HEK293 (cell line): ENCODE measurements around the gene MCM5.
A peak's percentile ranks its signal among the peaks of the same experiment; 100 is the strongest.

Source experiments
- CTCF ChIA-PET: fragments of 350-600 bp; formaldehyde crosslinking; extraction: SDS; loops from one replicate; lab custom pipeline; 2021; ENCODE audit warnings: antibody characterized with exemption; lab: Yijun Ruan, JAX
- POLR2A ChIA-PET: fragments of 300-600 bp; formaldehyde crosslinking; extraction: SDS; loops from one replicate; lab custom pipeline; 2020; ENCODE audit warnings: antibody characterized with exemption, inconsistent platforms; lab: Yijun Ruan, JAX
- H3K27ac ChIP-seq: fragments of 200-500 bp; sonication (Bioruptor generic); 2 replicates; pipeline ENCODE4 v1.5.1; 2014; ENCODE audit warnings: low read depth, low read length, control low read depth, inconsistent platforms; ENCODE audit errors: extremely low read depth
- H3K36me3 ChIP-seq, 2 experiments: fragments of 200-500 bp in 1 of 2; sonication (Bioruptor generic) in 1 of 2; 1 replicate in 1 of 2; 2 replicates in 1 of 2; pipeline ENCODE4 v1.5.1; 2014 to 2017; ENCODE audit warnings: inconsistent platforms in 2 of 2, low read length in 2 of 2; ENCODE audit not compliant: control insufficient read depth in 2 of 2, insufficient read depth in 1 of 2
- H3K4me1 ChIP-seq: fragments of 200-500 bp; sonication (Bioruptor generic); 2 replicates; pipeline ENCODE4 v1.5.1; 2014; ENCODE audit warnings: mild to moderate bottlenecking, low read length, inconsistent platforms; ENCODE audit not compliant: control insufficient read depth, insufficient read depth
- H3K4me3 ChIP-seq: 2 replicates; pipeline ENCODE4 v1.5.1; 2011; ENCODE audit warnings: low read depth, mild to moderate bottlenecking, control low read depth, low read length, moderate library complexity
- H3K9me3 ChIP-seq: fragments of 200-500 bp; sonication (Bioruptor generic); 2 replicates; pipeline ENCODE4 v1.5.1; 2014; ENCODE audit warnings: low read depth, low read length, inconsistent platforms; ENCODE audit not compliant: control insufficient read depth, insufficient read depth
- EGR2 ChIP-seq: fragments of 450-650 bp; formaldehyde crosslinking; IDR thresholded peaks from 2 replicates; pipeline ENCODE4 v1.5.1; 2016; ENCODE audit warnings: low read depth, missing biosample characterization, missing genetic modification characterization
- GLI4 ChIP-seq: fragments of 450-650 bp; formaldehyde crosslinking; IDR thresholded peaks from 2 replicates; pipeline ENCODE4 v1.5.1; 2016; ENCODE audit warnings: missing biosample characterization, missing genetic modification characterization
- HOXA7 ChIP-seq: sonication (generic); formaldehyde crosslinking; IDR thresholded peaks from 2 replicates; pipeline ENCODE4 v1.8.1; 2022; ENCODE audit warnings: missing genetic modification reagents, borderline replicate concordance
- KLF9 ChIP-seq: fragments of 450-650 bp; formaldehyde crosslinking; IDR thresholded peaks from 2 replicates; pipeline ENCODE4 v1.5.1; 2016; ENCODE audit warnings: missing biosample characterization, missing genetic modification characterization, low read depth
- SCRT1 ChIP-seq: fragments of 450-650 bp; formaldehyde crosslinking; IDR thresholded peaks from 2 replicates; pipeline ENCODE4 v1.5.1; 2016; ENCODE audit warnings: missing biosample characterization, missing genetic modification characterization, borderline replicate concordance
- SCRT2 ChIP-seq: fragments of 450-650 bp; formaldehyde crosslinking; IDR thresholded peaks from 2 replicates; pipeline ENCODE4 v1.5.1; 2016; ENCODE audit warnings: missing biosample characterization, missing genetic modification characterization
- ZBTB21 ChIP-seq: fragments of 450-650 bp; formaldehyde crosslinking; IDR thresholded peaks from 2 replicates; pipeline ENCODE4 v1.5.1; 2017; ENCODE audit warnings: missing biosample characterization, missing genetic modification characterization
- ZFHX2 ChIP-seq: fragments of 450-650 bp; formaldehyde crosslinking; conservative IDR thresholded peaks from 2 replicates; pipeline ENCODE4 v1.5.1; 2016; ENCODE audit warnings: missing biosample characterization, missing genetic modification characterization
- ZNF112 ChIP-seq: fragments of 450-650 bp; formaldehyde crosslinking; IDR thresholded peaks from 2 replicates; pipeline ENCODE4 v1.5.0; 2017; ENCODE audit warnings: missing biosample characterization, missing genetic modification characterization
- ZNF121 ChIP-seq: fragments of 450-650 bp; formaldehyde crosslinking; IDR thresholded peaks from 2 replicates; pipeline ENCODE4 v1.5.1; 2016; ENCODE audit warnings: missing biosample characterization, missing genetic modification characterization
- ZNF140 ChIP-seq: fragments of 450-650 bp; formaldehyde crosslinking; IDR thresholded peaks from 2 replicates; pipeline ENCODE4 v1.5.1; 2016; ENCODE audit warnings: missing biosample characterization, missing genetic modification characterization
- ZNF214 ChIP-seq: fragments of 450-650 bp; formaldehyde crosslinking; IDR thresholded peaks from 2 replicates; pipeline ENCODE4 v1.5.1; 2017; ENCODE audit warnings: missing biosample characterization, mild to moderate bottlenecking, missing genetic modification characterization, borderline replicate concordance
- ZNF223 ChIP-seq: fragments of 450-650 bp; formaldehyde crosslinking; IDR thresholded peaks from 2 replicates; pipeline ENCODE4 v1.5.1; 2016; ENCODE audit warnings: missing biosample characterization, missing genetic modification characterization
- ZNF239 ChIP-seq: fragments of 450-650 bp; formaldehyde crosslinking; IDR thresholded peaks from 2 replicates; pipeline ENCODE4 v1.5.1; 2016; ENCODE audit warnings: missing biosample characterization, missing genetic modification characterization
- ZNF354C ChIP-seq: fragments of 450-650 bp; formaldehyde crosslinking; IDR thresholded peaks from 2 replicates; pipeline ENCODE4 v1.5.1; 2016; ENCODE audit warnings: missing biosample characterization, missing genetic modification characterization, low read depth, borderline replicate concordance
- ZNF433 ChIP-seq: fragments of 450-650 bp; formaldehyde crosslinking; IDR thresholded peaks from 2 replicates; pipeline ENCODE4 v1.5.1; 2016; ENCODE audit warnings: missing biosample characterization, missing genetic modification characterization, low read depth
- ZNF561 ChIP-seq: fragments of 450-650 bp; IDR thresholded peaks from 2 replicates; pipeline ENCODE4 v1.5.1; 2018; ENCODE audit warnings: missing biosample characterization, missing genetic modification characterization, borderline replicate concordance
- ZNF596 ChIP-seq: fragments of 450-650 bp; IDR thresholded peaks from 2 replicates; pipeline ENCODE4 v1.5.0; 2018; ENCODE audit warnings: missing biosample characterization, mild to moderate bottlenecking, missing genetic modification characterization, moderate library complexity
- ZNF600 ChIP-seq: fragments of 450-650 bp; formaldehyde crosslinking; IDR thresholded peaks from 2 replicates; pipeline ENCODE4 v1.5.1; 2016; ENCODE audit warnings: missing biosample characterization, missing genetic modification characterization
- ZNF785 ChIP-seq: fragments of 450-650 bp; formaldehyde crosslinking; IDR thresholded peaks from 2 replicates; pipeline ENCODE4 v1.5.1; 2016; ENCODE audit warnings: missing biosample characterization, missing genetic modification characterization
- ZNF792 ChIP-seq: fragments of 450-650 bp; formaldehyde crosslinking; IDR thresholded peaks from 2 replicates; pipeline ENCODE4 v1.5.1; 2016; ENCODE audit warnings: missing biosample characterization, missing genetic modification characterization
- TF ChIP-seq, protein P1 (sequence below): fragments of 450-650 bp; formaldehyde crosslinking; IDR thresholded peaks from 2 replicates; pipeline ENCODE4 v1.5.1; 2016; ENCODE audit warnings: missing biosample characterization, missing genetic modification characterization
- TF ChIP-seq, protein P2 (sequence below): fragments of 450-650 bp; formaldehyde crosslinking; IDR thresholded peaks from 2 replicates; pipeline ENCODE4 v1.5.1; 2016; ENCODE audit warnings: missing biosample characterization, missing genetic modification characterization
- TF ChIP-seq, protein P3 (sequence below): fragments of 450-650 bp; formaldehyde crosslinking; IDR thresholded peaks from 2 replicates; pipeline ENCODE4 v1.5.1; 2016; ENCODE audit warnings: missing biosample characterization, missing genetic modification characterization
- TF ChIP-seq, protein P4 (sequence below): fragments of 450-650 bp; formaldehyde crosslinking; IDR thresholded peaks from 2 replicates; pipeline ENCODE4 v1.5.1; 2016; ENCODE audit warnings: missing biosample characterization, missing genetic modification characterization
- TF ChIP-seq, protein P5 (sequence below): fragments of 450-650 bp; formaldehyde crosslinking; IDR thresholded peaks from 2 replicates; pipeline ENCODE4 v1.5.1; 2016; ENCODE audit warnings: missing biosample characterization, missing genetic modification characterization

Gene MCM5

DNA sequence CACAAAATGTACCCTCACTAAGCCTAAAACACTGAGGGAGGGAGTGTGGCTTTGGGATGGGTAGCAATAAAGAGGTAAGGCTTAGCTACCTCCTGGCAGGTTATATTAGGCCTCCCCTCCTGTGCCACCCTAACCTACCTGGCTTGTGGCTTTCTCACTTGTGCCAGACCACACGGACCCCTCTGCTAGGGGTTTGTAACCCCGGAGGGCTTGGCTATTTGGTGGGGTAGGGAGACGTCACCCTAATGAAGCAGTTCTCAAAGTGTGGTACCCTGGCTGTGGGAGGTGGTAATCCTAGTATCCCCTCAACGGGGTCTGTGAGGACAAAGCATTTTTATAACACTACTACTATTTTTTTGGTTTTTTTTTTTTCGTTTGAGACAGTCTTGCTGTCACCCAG is 9.0 kb upstream of the MCM5 start (continued):
- TF ChIP-seq, protein P1, sequence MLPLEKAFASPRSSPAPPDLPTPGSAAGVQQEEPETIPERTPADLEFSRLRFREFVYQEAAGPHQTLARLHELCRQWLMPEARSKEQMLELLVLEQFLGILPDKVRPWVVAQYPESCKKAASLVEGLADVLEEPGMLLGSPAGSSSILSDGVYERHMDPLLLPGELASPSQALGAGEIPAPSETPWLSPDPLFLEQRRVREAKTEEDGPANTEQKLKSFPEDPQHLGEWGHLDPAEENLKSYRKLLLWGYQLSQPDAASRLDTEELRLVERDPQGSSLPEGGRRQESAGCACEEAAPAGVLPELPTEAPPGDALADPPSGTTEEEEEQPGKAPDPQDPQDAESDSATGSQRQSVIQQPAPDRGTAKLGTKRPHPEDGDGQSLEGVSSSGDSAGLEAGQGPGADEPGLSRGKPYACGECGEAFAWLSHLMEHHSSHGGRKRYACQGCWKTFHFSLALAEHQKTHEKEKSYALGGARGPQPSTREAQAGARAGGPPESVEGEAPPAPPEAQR = no peak
- no peak for TF ChIP-seq HOXA7 (CRISPR knock-in tag)

DNA sequence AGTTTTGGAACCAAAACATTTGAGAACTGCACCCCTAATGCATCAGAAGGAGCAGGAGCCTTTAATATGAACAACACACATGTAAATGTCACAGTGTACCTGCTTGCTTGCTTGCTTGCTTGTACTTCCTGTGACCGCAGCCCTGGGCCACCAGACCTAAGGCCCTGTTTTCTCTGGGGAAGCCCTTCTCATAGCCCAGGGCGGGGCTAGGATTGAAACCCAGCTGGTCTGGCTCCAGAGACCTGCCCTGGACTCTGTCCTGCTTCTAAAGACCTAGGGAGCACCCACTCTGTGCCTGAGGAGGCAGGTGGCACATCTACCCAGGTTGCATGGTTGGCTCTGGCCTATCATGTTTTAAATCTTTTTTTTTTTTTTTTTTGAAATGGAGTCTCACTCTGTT is 7.6 kb upstream of the MCM5 start:
- ChIA-PET POLR2A (no interaction called here), CTCF (no interaction called here)
- no peak overlapping the region for H3K27ac ChIP-seq
- H3K4me1 ChIP-seq = peaks cover 6% of the 10 kb centered on the region
- peaks cover 0 to 47% of the 10 kb centered on the region in 2 experiments; a peak in 2 of 3 replicates for H3K36me3 ChIP-seq
- no peak overlapping the region for H3K4me3 ChIP-seq
- no peaks in the 10 kb centered on the region for H3K9me3 ChIP-seq
- no peak for TF ChIP-seq ZNF354C (tag by site-specific recombination)
- no peak for TF ChIP-seq ZNF792 (tag by site-specific recombination)
- TF ChIP-seq, protein P2, sequence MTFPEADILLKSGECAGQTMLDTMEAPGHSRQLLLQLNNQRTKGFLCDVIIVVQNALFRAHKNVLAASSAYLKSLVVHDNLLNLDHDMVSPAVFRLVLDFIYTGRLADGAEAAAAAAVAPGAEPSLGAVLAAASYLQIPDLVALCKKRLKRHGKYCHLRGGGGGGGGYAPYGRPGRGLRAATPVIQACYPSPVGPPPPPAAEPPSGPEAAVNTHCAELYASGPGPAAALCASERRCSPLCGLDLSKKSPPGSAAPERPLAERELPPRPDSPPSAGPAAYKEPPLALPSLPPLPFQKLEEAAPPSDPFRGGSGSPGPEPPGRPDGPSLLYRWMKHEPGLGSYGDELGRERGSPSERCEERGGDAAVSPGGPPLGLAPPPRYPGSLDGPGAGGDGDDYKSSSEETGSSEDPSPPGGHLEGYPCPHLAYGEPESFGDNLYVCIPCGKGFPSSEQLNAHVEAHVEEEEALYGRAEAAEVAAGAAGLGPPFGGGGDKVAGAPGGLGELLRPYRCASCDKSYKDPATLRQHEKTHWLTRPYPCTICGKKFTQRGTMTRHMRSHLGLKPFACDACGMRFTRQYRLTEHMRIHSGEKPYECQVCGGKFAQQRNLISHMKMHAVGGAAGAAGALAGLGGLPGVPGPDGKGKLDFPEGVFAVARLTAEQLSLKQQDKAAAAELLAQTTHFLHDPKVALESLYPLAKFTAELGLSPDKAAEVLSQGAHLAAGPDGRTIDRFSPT (tag by site-specific recombination) = no peak
- no peak for TF ChIP-seq ZNF785 (tag by site-specific recombination)
- TF ChIP-seq ZNF239 (tag by site-specific recombination) = no peak
- no peak for TF ChIP-seq ZNF561 (tag by site-specific recombination)
- no peak for TF ChIP-seq ZNF121 (tag by site-specific recombination)
- no peak for TF ChIP-seq ZNF433 (tag by site-specific recombination)
- TF ChIP-seq KLF9 = no peak
- TF ChIP-seq, protein P3, sequence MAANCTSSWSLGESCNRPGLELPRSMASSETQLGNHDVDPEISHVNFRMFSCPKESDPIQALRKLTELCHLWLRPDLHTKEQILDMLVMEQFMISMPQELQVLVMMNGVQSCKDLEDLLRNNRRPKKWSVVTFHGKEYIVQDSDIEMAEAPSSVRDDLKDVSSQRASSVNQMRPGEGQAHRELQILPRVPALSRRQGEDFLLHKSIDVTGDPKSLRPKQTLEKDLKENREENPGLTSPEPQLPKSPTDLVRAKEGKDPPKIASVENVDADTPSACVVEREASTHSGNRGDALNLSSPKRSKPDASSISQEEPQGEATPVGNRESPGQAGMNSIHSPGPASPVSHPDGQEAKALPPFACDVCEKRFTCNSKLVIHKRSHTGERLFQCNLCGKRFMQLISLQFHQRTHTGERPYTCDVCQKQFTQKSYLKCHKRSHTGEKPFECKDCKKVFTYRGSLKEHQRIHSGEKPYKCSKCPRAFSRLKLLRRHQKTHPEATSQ = no peak
- no peak for TF ChIP-seq ZNF596 (tag by site-specific recombination)
- TF ChIP-seq ZNF223 (tag by site-specific recombination) = no peak

DNA sequence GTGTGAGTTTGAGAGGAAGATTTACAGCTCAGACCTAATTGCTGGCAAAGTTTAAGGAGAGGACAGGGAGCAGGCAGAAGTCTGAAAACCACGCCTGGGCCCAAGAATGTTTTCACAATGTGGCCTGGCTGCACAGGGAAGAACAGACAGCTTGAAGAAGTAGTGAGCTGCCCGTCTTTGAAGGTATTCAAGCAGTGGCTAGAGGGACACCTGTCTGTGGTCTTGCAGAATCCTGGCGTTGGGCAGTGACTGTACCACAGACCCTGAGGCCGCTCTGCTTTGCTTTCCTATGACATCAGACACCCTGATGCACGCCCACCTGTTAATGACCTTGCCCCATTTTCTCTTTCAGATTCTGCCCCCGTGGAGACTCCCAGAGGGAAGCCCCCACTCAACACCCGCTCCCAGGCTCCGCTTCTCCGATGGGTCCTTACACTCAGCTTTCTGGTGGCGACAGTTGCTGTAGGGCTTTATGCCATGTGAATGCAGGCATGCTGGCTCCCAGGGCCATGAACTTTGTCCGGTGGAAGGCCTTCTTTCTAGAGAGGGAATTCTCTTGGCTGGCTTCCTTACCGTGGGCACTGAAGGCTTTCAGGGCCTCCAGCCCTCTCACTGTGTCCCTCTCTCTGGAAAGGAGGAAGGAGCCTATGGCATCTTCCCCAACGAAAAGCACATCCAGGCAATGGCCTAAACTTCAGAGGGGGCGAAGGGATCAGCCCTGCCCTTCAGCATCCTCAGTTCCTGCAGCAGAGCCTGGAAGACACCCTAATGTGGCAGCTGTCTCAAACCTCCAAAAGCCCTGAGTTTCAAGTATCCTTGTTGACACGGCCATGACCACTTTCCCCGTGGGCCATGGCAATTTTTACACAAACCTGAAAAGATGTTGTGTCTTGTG is 6.6 kb upstream of the MCM5 start:
- Histone ChIP-seq H3K27ac (no peak overlapping the region), H3K9me3 (no peaks in the 10 kb centered on the region), H3K4me1 (peaks cover 10% of the 10 kb centered on the region), H3K36me3 (peaks cover 0 to 43% of the 10 kb centered on the region in 2 experiments; a peak in 2 of 3 replicates), H3K4me3 (no peak overlapping the region)
- TF ChIP-seq ZNF112 (tag by site-specific recombination) (no peak), ZBTB21 (tag by site-specific recombination) (no peak), ZFHX2 (peak; percentile 76), ZNF600 (tag by site-specific recombination) (no peak), SCRT1 (tag by site-specific recombination) (0 out of 2 replicates have a peak, but pooled peaks have one; percentile 36), ZNF792 (tag by site-specific recombination) (no peak), ZNF214 (tag by site-specific recombination) (no peak), SCRT2 (peak; percentile 85), EGR2 (tag by site-specific recombination) (peak; percentile 73), GLI4 (tag by site-specific recombination) (no peak), ZNF140 (tag by site-specific recombination) (no peak)
- TF ChIP-seq, protein P4, sequence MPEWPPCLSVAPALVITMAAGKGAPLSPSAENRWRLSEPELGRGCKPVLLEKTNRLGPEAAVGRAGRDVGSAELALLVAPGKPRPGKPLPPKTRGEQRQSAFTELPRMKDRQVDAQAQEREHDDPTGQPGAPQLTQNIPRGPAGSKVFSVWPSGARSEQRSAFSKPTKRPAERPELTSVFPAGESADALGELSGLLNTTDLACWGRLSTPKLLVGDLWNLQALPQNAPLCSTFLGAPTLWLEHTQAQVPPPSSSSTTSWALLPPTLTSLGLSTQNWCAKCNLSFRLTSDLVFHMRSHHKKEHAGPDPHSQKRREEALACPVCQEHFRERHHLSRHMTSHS (tag by site-specific recombination) = no peak
- TF ChIP-seq, protein P5, sequence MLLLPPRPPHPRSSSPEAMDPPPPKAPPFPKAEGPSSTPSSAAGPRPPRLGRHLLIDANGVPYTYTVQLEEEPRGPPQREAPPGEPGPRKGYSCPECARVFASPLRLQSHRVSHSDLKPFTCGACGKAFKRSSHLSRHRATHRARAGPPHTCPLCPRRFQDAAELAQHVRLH = peak; percentile 54; the same call in 1 of the 2 replicates
- POLR2A ChIA-PET = interaction anchor here (1.0 kb wide), 1 partner anchor 10 kb away, joined by 4 read pairs; no protein-coding TSS in a partner anchor
- CTCF ChIA-PET = interaction anchor here (0.6 kb wide), 1 partner anchor 44 kb away, joined by 4 read pairs; no protein-coding TSS in a partner anchor
